H1 (cell line): Measurements from ENCODE around the gene VPS11. TPM values are rescaled to one million over a fixed set of nuclear protein-coding genes. Genes with fewer than 3 reads are reported as not detected.

Experiments used
- EP300 ChIP-seq, 2 experiments: IDR thresholded peaks; 1 replicate in 1 of 2; 2 replicates in 1 of 2; pipeline ENCODE4 v1.6.1; 2011 to 2012; ENCODE audit warnings: low read depth in 2 of 2, low read length in 2 of 2, mild to moderate bottlenecking in 2 of 2, borderline replicate concordance in 1 of 2, inconsistent platforms in 1 of 2, moderate library complexity in 1 of 2
- SIN3A ChIP-seq, 2 experiments: IDR thresholded peaks in 1 of 2; conservative IDR thresholded peaks in 1 of 2; 2 replicates each; pipeline ENCODE4 v1.6.1; 2011 to 2012; ENCODE audit warnings: low read length in 2 of 2, improper control_type of control experiment in 1 of 2, low read depth in 1 of 2, mild to moderate bottlenecking in 1 of 2
- TAF7 ChIP-seq: optimal IDR thresholded peaks from 2 replicates; pipeline ENCODE3; 2011; ENCODE audit warnings: low read depth, mild to moderate bottlenecking, inconsistent platforms, low read length, moderate library complexity, borderline replicate concordance
- YY1 ChIP-seq: IDR thresholded peaks from 2 replicates; pipeline ENCODE4 v1.6.1; 2011; ENCODE audit warnings: low read depth, mild to moderate bottlenecking, low read length
- polyA plus RNA-seq, 7 experiments: library from polyadenylated mRNA; depleted of rRNA in 3 of 7; stranded (reverse) in 5 of 7; unstranded in 2 of 7; fragments of >200 nt in 5 of 7; fragments of 200-250 nt in 2 of 7; gene quantifications; 1 replicate in 5 of 7; 2 replicates in 1 of 7; 4 replicates in 1 of 7; pipeline versions ENCODE4 v1.2.1 to v1.2.3, GENCODE V29; 2011 to 2013; ENCODE audit warnings: missing spikeins in 2 of 7, mixed read lengths in 2 of 7
- total RNA-seq: library from RNA; stranded (reverse); fragmentation: NEBNext Ultra II Directional; extraction: Animal tissue kit (Norgen Biotek cat#: 25700); gene quantifications from 2 replicates; pipeline ENCODE4 v1.2.1, GENCODE V29; 2021

Gene VPS11
- total and polyA plus RNA-seq, 2 of the 8 experiments (the other 6 are each of a cell fraction or from before 2014, with no cell fraction given): 13.1 to 15.5 TPM

GRCh38 chr11:119100994-119101758 lies 33.6 kb downstream of the VPS11 start (continued):
- no peak for TF ChIP-seq YY1
- no peak for TF ChIP-seq EP300 (IDR thresholded peaks at IDR 0.05; ENCODE audit: borderline replicate concordance in 1 of 2, low read depth in 2 of 2, low read length in 2 of 2)
- no peak for TF ChIP-seq TAF7
- peak; percentile 13 to 42; a peak in 2 of 4 replicates for TF ChIP-seq SIN3A (conservative IDR thresholded peaks at IDR 0.05 in 1 of 2, IDR thresholded peaks at IDR 0.05 in 1 of 2; ENCODE audit: low read depth in 1 of 2, low read length in 2 of 2)
